Activated CD4-positive, CD25-positive, alpha-beta regulatory T cell treated with anti-CD3 and anti-CD28 coated beads, Interleukin-2, amount 50 U/mL, for 72 hours (primary cell): Measurements from ENCODE around the gene ANO6.

Experiments used
- DNase-seq: peaks from one replicate; pipeline ENCODE4 v3.0.0; 2021

The ANO6 gene

GRCh38 chr12:45475594-45475993 is 259.7 kb downstream of the ANO6 start:
- no peak for DNase-seq

- DNase-seq: no peak
Observed at GRCh38 chr12:45477526-45477925, 261.6 kb downstream of the ANO6 start.

DNA sequence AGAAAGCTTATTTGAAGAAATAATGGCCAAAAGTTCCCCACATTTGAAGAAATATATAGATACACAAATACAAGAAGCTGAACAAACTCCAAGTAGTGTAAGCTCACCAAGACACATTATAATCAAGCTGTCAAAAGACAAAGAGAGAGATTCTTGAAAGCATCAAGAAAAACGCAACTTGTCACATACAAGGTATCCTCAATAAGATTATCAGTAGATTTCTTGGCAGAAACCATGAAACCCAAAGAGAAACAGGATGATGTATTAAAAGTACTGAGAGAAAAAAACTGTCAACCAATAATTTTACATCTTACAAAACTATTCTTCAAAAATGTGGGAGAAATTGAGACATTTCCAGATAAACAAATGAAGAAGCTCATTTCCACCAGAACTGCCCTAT is 263.0 kb downstream of the ANO6 start:
- DNase-seq: no peak

- DNase-seq: no peak
Observed at GRCh38 chr12:45481746-45482145, 265.9 kb downstream of the ANO6 start.

- DNase-seq: no peak
Observed at GRCh38 chr12:45483571-45483970, 267.7 kb downstream of the ANO6 start.
